SK-N-SH (cell line): ENCODE measurements around the gene KRTAP5-4. TPM values are rescaled to one million over a fixed set of nuclear protein-coding genes. Genes with fewer than 3 reads are reported as not detected.

Experiments
- CTCF ChIA-PET: fragments of 300-600, 350-600 bp; formaldehyde crosslinking; extraction: SDS; loops from one replicate; lab custom pipeline; 2021; lab: Yijun Ruan, JAX
- POLR2A ChIA-PET: fragments of 350-600 bp; sonication (Branson Sonifier 250); formaldehyde crosslinking; extraction: SDS; loops from one replicate; lab custom pipeline; 2020; ENCODE audit warnings: antibody characterized with exemption, inconsistent platforms; lab: Yijun Ruan, JAX
- DNase-seq: peaks from one replicate; pipeline ENCODE4 v3.0.0; 2012
- H2AFZ ChIP-seq: fragments of 200-600 bp; sonication (generic); 2 replicates; pipeline ENCODE4 v1.8.1; 2016; ENCODE audit warnings: antibody characterized with exemption, mild to moderate bottlenecking, low read depth
- H3F3A ChIP-seq: fragments of 200-600 bp; sonication (generic); replicated peaks from 2 replicates; pipeline ENCODE3; 2016; ENCODE audit warnings: antibody characterized with exemption, mild to moderate bottlenecking; ENCODE audit not compliant: insufficient read depth
- H3K27ac ChIP-seq, 2 experiments: fragments of 200-500 bp in 1 of 2; fragments of 200-600 bp in 1 of 2; sonication (Bioruptor generic) in 1 of 2; sonication (generic), shearing (Covaris generic) in 1 of 2; 2 replicates each; pipeline versions ENCODE4 v1.5.1 to v1.6.1; 2014 to 2016; ENCODE audit warnings: low read depth in 2 of 2, inconsistent platforms in 1 of 2, low read length in 1 of 2, mild to moderate bottlenecking in 1 of 2, mixed read lengths in 1 of 2
- H3K27me3 ChIP-seq: fragments of 200-600 bp; sonication (generic), shearing (Covaris generic); 2 replicates; pipeline ENCODE4 v1.6.1; 2016; ENCODE audit warnings: mixed run types; ENCODE audit not compliant: insufficient read depth
- H3K36me3 ChIP-seq, 2 experiments: fragments of 200-500 bp in 1 of 2; fragments of 200-600 bp in 1 of 2; sonication (Bioruptor generic) in 1 of 2; sonication (generic) in 1 of 2; replicated peaks in 1 of 2; 2 replicates each; pipeline versions ENCODE3 to v1.5.1; 2014 to 2016; ENCODE audit warnings: low read length in 1 of 2, mild to moderate bottlenecking in 1 of 2; ENCODE audit not compliant: insufficient read depth in 2 of 2, control insufficient read depth in 1 of 2
- H3K4me1 ChIP-seq, 2 experiments: fragments of 200-500 bp in 1 of 2; fragments of 200-600 bp in 1 of 2; sonication (Bioruptor generic) in 1 of 2; sonication (generic), shearing (Covaris generic) in 1 of 2; 2 replicates each; pipeline versions ENCODE4 v1.5.1 to v1.6.1; 2014 to 2016; ENCODE audit warnings: low read depth in 1 of 2, low read length in 1 of 2, mixed run types in 1 of 2; ENCODE audit not compliant: insufficient read depth in 2 of 2, control insufficient read depth in 1 of 2
- H3K4me2 ChIP-seq: fragments of 200-600 bp; sonication (generic), shearing (Covaris generic); 2 replicates; pipeline ENCODE4 v1.6.1; 2017; ENCODE audit warnings: mixed run types
- H3K4me3 ChIP-seq, 2 experiments: fragments of 200-500 bp in 1 of 2; fragments of 200-600 bp in 1 of 2; sonication (Bioruptor generic) in 1 of 2; sonication (generic), shearing (Covaris generic) in 1 of 2; 2 replicates each; pipeline versions ENCODE4 v1.5.1 to v1.8.1; 2014 to 2016; ENCODE audit warnings: low read depth in 2 of 2, inconsistent platforms in 1 of 2, low read length in 1 of 2, mild to moderate bottlenecking in 1 of 2, mixed read lengths in 1 of 2, moderate library complexity in 1 of 2
- H3K79me2 ChIP-seq: fragments of 200-600 bp; sonication (generic); 2 replicates; pipeline ENCODE4 v1.8.1; 2017; ENCODE audit warnings: mild to moderate bottlenecking; ENCODE audit not compliant: insufficient read depth
- H3K9ac ChIP-seq: fragments of 200-600 bp; sonication (generic); 2 replicates; pipeline ENCODE4 v1.6.1; 2017; ENCODE audit warnings: mixed run types
- H3K9me2 ChIP-seq: fragments of 200-600 bp; sonication (generic); 2 replicates; pipeline ENCODE4 v1.6.1; 2017; ENCODE audit warnings: mixed run types
- H3K9me3 ChIP-seq: fragments of 200-600 bp; sonication (generic); 2 replicates; pipeline ENCODE4 v1.6.1; 2017; ENCODE audit warnings: mixed run types, mild to moderate bottlenecking, moderate library complexity
- H4K20me1 ChIP-seq: fragments of 200-600 bp; sonication (generic); 2 replicates; pipeline ENCODE4 v1.6.1; 2017; ENCODE audit warnings: mild to moderate bottlenecking, mixed run types; ENCODE audit not compliant: insufficient read depth
- GATA2 ChIP-seq: sonication (generic); formaldehyde crosslinking; IDR thresholded peaks from 2 replicates; pipeline ENCODE4 v1.5.0; 2020; ENCODE audit warnings: mild to moderate bottlenecking, missing genetic modification reagents
- MAX ChIP-seq: IDR thresholded peaks from 2 replicates; pipeline ENCODE4 v1.4.0; 2012; ENCODE audit warnings: low read depth
- RAD21 ChIP-seq: IDR thresholded peaks from 2 replicates; pipeline ENCODE4 v1.6.1; 2012; ENCODE audit warnings: mild to moderate bottlenecking, low read length
- RFX5 ChIP-seq: IDR thresholded peaks from 2 replicates; pipeline ENCODE4 v1.6.1; 2012; ENCODE audit warnings: mild to moderate bottlenecking, improper control_type of control experiment, low read length
- YY1 ChIP-seq: IDR thresholded peaks from 2 replicates; pipeline ENCODE4 v1.4.0; 2012; ENCODE audit warnings: low read depth, mild to moderate bottlenecking
- WGBS: methylation state at CpG from one replicate; pipeline ENCODE4 v1.1.6; 2017; ENCODE audit warnings: low lambda C conversion rate; 5-methylcytosine and 5-hydroxymethylcytosine counted together
- polyA plus RNA-seq, 3 experiments: library from polyadenylated mRNA; depleted of rRNA; stranded (reverse); fragments of >200 nt; gene quantifications; 2 replicates each; pipeline ENCODE4 v1.2.3, GENCODE V29; 2012

Gene KRTAP5-4
- polyA plus RNA-seq, 1 of the 3 experiments (the other 2 are of a cell fraction), result not detected

DNA sequence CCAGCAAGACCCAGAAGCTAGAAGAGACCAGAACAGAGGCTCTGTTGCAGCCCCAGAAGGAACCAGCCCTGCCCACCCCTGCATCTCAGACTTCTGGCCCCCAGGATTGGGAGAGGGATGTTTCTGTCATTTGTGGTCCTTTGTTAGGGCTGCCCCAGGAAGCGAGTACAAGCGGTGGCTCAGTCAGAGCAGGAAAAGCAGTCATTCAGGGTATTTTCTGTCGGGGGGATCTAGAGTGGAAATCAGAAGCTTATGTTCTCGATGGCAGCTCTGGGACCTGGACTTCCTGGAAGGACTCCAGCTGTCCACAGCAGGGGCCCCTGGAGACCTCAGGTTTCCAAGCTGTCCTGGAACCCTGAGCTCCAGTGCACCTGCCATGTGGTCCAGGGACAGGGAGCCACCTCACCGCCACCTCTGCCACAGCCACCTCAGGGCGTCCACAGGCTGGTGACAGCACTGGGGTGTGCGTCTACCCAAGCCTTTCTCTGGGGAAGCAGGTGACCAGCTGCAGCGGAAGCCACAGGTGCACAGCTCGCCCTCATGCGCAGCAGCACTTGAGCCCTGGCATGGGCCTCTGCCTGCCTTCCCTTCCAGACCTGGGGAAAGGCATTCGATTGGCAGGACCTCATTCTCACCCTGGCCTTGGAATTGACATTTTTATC, 10.2 kb upstream of the KRTAP5-4 start:
- H3K79me2 ChIP-seq, result no peaks in the 10 kb centered on the region
- H2AFZ ChIP-seq, result no peak overlapping the region
- no peaks in the 10 kb centered on the region for H3F3A ChIP-seq
- no peaks in the 10 kb centered on the region for H3K36me3 ChIP-seq
- H3K27me3 ChIP-seq, result peaks cover 19% of the 10 kb centered on the region; the same call in 1 of the 2 replicates
- no peaks in the 10 kb centered on the region for H3K9me2 ChIP-seq
- TF ChIP-seq YY1, result no peak
- no peak for TF ChIP-seq RFX5
- H3K9me3 ChIP-seq, result no peaks in the 10 kb centered on the region
- DNase-seq, result no peak
- ChIA-PET CTCF (interaction anchor here (0.9 to 3.3 kb wide), 9 partner anchors 8 to 205 kb away, joined by 3 to 29 read pairs (median 12); no protein-coding TSS in a partner anchor), POLR2A (interaction anchor here (1.7 kb wide), 1 partner anchor 7 kb away, joined by 7 read pairs; no protein-coding TSS in a partner anchor)
- no peak overlapping the region for H3K27ac ChIP-seq
- H3K4me1 ChIP-seq, result peaks cover 0 to 11% of the 10 kb centered on the region in 2 experiments; a peak in 1 of 4 replicates
- no peak overlapping the region for H3K9ac ChIP-seq
- no peaks in the 10 kb centered on the region for H4K20me1 ChIP-seq
- no peak overlapping the region for H3K4me2 ChIP-seq
- 44% methylated on average over 5 of the region's 11 CpGs for WGBS
- no peak overlapping the region for H3K4me3 ChIP-seq

GRCh38 chr11:1631066-1631568, 9.2 kb upstream of the KRTAP5-4 start:
- Histone ChIP-seq H3F3A (no peaks in the 10 kb centered on the region), H3K4me2 (no peak overlapping the region), H3K9me3 (no peaks in the 10 kb centered on the region), H3K4me1 (peaks cover 0 to 11% of the 10 kb centered on the region in 2 experiments; a peak in 1 of 4 replicates), H3K4me3 (no peak overlapping the region), H3K27ac (no peak overlapping the region), H4K20me1 (no peaks in the 10 kb centered on the region), H3K36me3 (no peaks in the 10 kb centered on the region), H3K27me3 (peaks cover 19% of the 10 kb centered on the region; the same call in 1 of the 2 replicates), H2AFZ (no peak overlapping the region), H3K79me2 (no peaks in the 10 kb centered on the region), H3K9me2 (no peaks in the 10 kb centered on the region), H3K9ac (no peak overlapping the region)
- no peak for DNase-seq
- ChIA-PET CTCF (interaction anchor here (0.8 to 4.7 kb wide), 10 partner anchors 9 to 520 kb away, joined by 3 to 45 read pairs (median 10); partner anchors contain the start of genes KRTAP5-2 and KRTAP5-3), POLR2A (interaction anchor here (0.6 to 1.7 kb wide), 3 partner anchors 9 to 42 kb away, joined by 3 to 7 read pairs (median 3); no protein-coding TSS in a partner anchor)
- TF ChIP-seq RAD21 (no peak), GATA2 (peak; percentile 49)
- 44% methylated on average over 12 of the region's 13 CpGs for WGBS

GRCh38 chr11:1630271-1630670, 8.3 kb upstream of the KRTAP5-4 start:
- no peak overlapping the region for H2AFZ ChIP-seq
- peaks cover 19% of the 10 kb centered on the region; the same call in 1 of the 2 replicates for H3K27me3 ChIP-seq
- no CpG with 5 or more reads among the region's 2 CpGs for WGBS
- no peaks in the 10 kb centered on the region for H3K36me3 ChIP-seq
- no peak overlapping the region for H3K27ac ChIP-seq
- no peak overlapping the region for H3K4me2 ChIP-seq
- no peak for DNase-seq
- no peak overlapping the region for H3K9ac ChIP-seq
- CTCF ChIA-PET, result interaction anchor here (1.3 to 4.7 kb wide), 8 partner anchors 9 to 521 kb away, joined by 4 to 45 read pairs (median 10); partner anchors contain the start of genes KRTAP5-2 and KRTAP5-3
- H3K4me1 ChIP-seq, result peaks cover 0 to 11% of the 10 kb centered on the region in 2 experiments; a peak in 1 of 4 replicates
- TF ChIP-seq MAX, result no peak
- H3K9me2 ChIP-seq, result no peaks in the 10 kb centered on the region
- H3F3A ChIP-seq, result no peaks in the 10 kb centered on the region
- no peak overlapping the region for H3K4me3 ChIP-seq
- H4K20me1 ChIP-seq, result no peaks in the 10 kb centered on the region
- no peaks in the 10 kb centered on the region for H3K9me3 ChIP-seq
- POLR2A ChIA-PET, result interaction anchor here (0.6 to 1.7 kb wide), 3 partner anchors 9 to 41 kb away, joined by 3 to 7 read pairs (median 3); no protein-coding TSS in a partner anchor
- no peaks in the 10 kb centered on the region for H3K79me2 ChIP-seq
